H1 (cell line): ENCODE results near the gene CELF4. TPM values are rescaled to one million over a fixed set of nuclear protein-coding genes. Genes with fewer than 3 reads are reported as not detected.
A peak's percentile ranks its signal among the peaks of the same experiment; 100 is the strongest.

ENCODE experiments used
- JUN ChIP-seq: IDR thresholded peaks from 2 replicates; pipeline ENCODE4 v1.6.1; 2011; ENCODE audit warnings: low read depth, mild to moderate bottlenecking, improper control_type of control experiment, low read length
- JUND ChIP-seq: IDR thresholded peaks from 2 replicates; pipeline ENCODE4 v1.6.1; 2011; ENCODE audit warnings: mild to moderate bottlenecking, improper control_type of control experiment, low read length
- PHF8 ChIP-seq: fragments of 200-600 bp; sonication (generic); conservative IDR thresholded peaks from 2 replicates; pipeline ENCODE4 v1.7.1; 2012; ENCODE audit warnings: low read depth, mild to moderate bottlenecking, inconsistent platforms, low read length, moderate library complexity
- RXRA ChIP-seq: IDR thresholded peaks from 2 replicates; pipeline ENCODE4 v1.6.1; 2011; ENCODE audit warnings: low read depth, mild to moderate bottlenecking, low read length, moderate library complexity; ENCODE audit not compliant: insufficient read depth
- SP1 ChIP-seq: IDR thresholded peaks from 2 replicates; pipeline ENCODE4 v1.6.1; 2011; ENCODE audit warnings: low read depth, low read length
- TBP ChIP-seq: IDR thresholded peaks from 2 replicates; pipeline ENCODE4 v1.6.1; 2011; ENCODE audit warnings: low read depth, low read length, improper control_type of control experiment
- polyA plus RNA-seq, 7 experiments: library from polyadenylated mRNA; depleted of rRNA in 3 of 7; stranded (reverse) in 5 of 7; unstranded in 2 of 7; fragments of >200 nt in 5 of 7; fragments of 200-250 nt in 2 of 7; gene quantifications; 1 replicate in 5 of 7; 2 replicates in 1 of 7; 4 replicates in 1 of 7; pipeline versions ENCODE4 v1.2.1 to v1.2.3, GENCODE V29; 2011 to 2013; ENCODE audit warnings: missing spikeins in 2 of 7, mixed read lengths in 2 of 7
- total RNA-seq: library from RNA; stranded (reverse); fragmentation: NEBNext Ultra II Directional; extraction: Animal tissue kit (Norgen Biotek cat#: 25700); gene quantifications from 2 replicates; pipeline ENCODE4 v1.2.1, GENCODE V29; 2021
- TF ChIP-seq, protein P1 (sequence below), 3 experiments: IDR thresholded peaks; 1 replicate in 2 of 3; 2 replicates in 1 of 3; pipeline versions ENCODE4 v1.5.1 to v1.6.1; 2011; ENCODE audit warnings: low read length in 3 of 3, mild to moderate bottlenecking in 3 of 3, inconsistent platforms in 2 of 3, low read depth in 1 of 3, moderate library complexity in 1 of 3; ENCODE audit not compliant: insufficient read depth in 1 of 3; ENCODE audit errors: control extremely low read depth in 1 of 3
- TF ChIP-seq, protein P2 (sequence below): fragments of 300-600 bp; sonication (generic); IDR thresholded peaks from 2 replicates; pipeline ENCODE4 v1.7.1; 2012; ENCODE audit warnings: low read length, moderate library complexity, mild to moderate bottlenecking, inconsistent platforms; ENCODE audit not compliant: insufficient replicate concordance

Gene CELF4
- total and polyA plus RNA-seq, 2 of the 8 experiments (the other 6 are each of a cell fraction or from before 2014, with no cell fraction given): 1.6 to 3.4 TPM

- TF ChIP-seq JUND: no peak
- TF ChIP-seq TBP: no peak
- TF ChIP-seq RXRA: peak; percentile 78; the same call in 1 of the 2 replicates
- TF ChIP-seq, protein P1, sequence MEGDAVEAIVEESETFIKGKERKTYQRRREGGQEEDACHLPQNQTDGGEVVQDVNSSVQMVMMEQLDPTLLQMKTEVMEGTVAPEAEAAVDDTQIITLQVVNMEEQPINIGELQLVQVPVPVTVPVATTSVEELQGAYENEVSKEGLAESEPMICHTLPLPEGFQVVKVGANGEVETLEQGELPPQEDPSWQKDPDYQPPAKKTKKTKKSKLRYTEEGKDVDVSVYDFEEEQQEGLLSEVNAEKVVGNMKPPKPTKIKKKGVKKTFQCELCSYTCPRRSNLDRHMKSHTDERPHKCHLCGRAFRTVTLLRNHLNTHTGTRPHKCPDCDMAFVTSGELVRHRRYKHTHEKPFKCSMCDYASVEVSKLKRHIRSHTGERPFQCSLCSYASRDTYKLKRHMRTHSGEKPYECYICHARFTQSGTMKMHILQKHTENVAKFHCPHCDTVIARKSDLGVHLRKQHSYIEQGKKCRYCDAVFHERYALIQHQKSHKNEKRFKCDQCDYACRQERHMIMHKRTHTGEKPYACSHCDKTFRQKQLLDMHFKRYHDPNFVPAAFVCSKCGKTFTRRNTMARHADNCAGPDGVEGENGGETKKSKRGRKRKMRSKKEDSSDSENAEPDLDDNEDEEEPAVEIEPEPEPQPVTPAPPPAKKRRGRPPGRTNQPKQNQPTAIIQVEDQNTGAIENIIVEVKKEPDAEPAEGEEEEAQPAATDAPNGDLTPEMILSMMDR (IDR thresholded peaks at IDR 0.05; ENCODE audit: control extremely low read depth in 1 of 3, insufficient read depth in 1 of 3, low read depth in 1 of 3, low read length in 3 of 3): no peak
- TF ChIP-seq, protein P2, sequence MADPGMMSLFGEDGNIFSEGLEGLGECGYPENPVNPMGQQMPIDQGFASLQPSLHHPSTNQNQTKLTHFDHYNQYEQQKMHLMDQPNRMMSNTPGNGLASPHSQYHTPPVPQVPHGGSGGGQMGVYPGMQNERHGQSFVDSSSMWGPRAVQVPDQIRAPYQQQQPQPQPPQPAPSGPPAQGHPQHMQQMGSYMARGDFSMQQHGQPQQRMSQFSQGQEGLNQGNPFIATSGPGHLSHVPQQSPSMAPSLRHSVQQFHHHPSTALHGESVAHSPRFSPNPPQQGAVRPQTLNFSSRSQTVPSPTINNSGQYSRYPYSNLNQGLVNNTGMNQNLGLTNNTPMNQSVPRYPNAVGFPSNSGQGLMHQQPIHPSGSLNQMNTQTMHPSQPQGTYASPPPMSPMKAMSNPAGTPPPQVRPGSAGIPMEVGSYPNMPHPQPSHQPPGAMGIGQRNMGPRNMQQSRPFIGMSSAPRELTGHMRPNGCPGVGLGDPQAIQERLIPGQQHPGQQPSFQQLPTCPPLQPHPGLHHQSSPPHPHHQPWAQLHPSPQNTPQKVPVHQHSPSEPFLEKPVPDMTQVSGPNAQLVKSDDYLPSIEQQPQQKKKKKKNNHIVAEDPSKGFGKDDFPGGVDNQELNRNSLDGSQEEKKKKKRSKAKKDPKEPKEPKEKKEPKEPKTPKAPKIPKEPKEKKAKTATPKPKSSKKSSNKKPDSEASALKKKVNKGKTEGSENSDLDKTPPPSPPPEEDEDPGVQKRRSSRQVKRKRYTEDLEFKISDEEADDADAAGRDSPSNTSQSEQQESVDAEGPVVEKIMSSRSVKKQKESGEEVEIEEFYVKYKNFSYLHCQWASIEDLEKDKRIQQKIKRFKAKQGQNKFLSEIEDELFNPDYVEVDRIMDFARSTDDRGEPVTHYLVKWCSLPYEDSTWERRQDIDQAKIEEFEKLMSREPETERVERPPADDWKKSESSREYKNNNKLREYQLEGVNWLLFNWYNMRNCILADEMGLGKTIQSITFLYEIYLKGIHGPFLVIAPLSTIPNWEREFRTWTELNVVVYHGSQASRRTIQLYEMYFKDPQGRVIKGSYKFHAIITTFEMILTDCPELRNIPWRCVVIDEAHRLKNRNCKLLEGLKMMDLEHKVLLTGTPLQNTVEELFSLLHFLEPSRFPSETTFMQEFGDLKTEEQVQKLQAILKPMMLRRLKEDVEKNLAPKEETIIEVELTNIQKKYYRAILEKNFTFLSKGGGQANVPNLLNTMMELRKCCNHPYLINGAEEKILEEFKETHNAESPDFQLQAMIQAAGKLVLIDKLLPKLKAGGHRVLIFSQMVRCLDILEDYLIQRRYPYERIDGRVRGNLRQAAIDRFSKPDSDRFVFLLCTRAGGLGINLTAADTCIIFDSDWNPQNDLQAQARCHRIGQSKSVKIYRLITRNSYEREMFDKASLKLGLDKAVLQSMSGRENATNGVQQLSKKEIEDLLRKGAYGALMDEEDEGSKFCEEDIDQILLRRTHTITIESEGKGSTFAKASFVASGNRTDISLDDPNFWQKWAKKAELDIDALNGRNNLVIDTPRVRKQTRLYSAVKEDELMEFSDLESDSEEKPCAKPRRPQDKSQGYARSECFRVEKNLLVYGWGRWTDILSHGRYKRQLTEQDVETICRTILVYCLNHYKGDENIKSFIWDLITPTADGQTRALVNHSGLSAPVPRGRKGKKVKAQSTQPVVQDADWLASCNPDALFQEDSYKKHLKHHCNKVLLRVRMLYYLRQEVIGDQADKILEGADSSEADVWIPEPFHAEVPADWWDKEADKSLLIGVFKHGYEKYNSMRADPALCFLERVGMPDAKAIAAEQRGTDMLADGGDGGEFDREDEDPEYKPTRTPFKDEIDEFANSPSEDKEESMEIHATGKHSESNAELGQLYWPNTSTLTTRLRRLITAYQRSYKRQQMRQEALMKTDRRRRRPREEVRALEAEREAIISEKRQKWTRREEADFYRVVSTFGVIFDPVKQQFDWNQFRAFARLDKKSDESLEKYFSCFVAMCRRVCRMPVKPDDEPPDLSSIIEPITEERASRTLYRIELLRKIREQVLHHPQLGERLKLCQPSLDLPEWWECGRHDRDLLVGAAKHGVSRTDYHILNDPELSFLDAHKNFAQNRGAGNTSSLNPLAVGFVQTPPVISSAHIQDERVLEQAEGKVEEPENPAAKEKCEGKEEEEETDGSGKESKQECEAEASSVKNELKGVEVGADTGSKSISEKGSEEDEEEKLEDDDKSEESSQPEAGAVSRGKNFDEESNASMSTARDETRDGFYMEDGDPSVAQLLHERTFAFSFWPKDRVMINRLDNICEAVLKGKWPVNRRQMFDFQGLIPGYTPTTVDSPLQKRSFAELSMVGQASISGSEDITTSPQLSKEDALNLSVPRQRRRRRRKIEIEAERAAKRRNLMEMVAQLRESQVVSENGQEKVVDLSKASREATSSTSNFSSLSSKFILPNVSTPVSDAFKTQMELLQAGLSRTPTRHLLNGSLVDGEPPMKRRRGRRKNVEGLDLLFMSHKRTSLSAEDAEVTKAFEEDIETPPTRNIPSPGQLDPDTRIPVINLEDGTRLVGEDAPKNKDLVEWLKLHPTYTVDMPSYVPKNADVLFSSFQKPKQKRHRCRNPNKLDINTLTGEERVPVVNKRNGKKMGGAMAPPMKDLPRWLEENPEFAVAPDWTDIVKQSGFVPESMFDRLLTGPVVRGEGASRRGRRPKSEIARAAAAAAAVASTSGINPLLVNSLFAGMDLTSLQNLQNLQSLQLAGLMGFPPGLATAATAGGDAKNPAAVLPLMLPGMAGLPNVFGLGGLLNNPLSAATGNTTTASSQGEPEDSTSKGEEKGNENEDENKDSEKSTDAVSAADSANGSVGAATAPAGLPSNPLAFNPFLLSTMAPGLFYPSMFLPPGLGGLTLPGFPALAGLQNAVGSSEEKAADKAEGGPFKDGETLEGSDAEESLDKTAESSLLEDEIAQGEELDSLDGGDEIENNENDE: peak; percentile 40
- TF ChIP-seq SP1: 0 out of 2 replicates have a peak, but pooled peaks have one; percentile 45
- TF ChIP-seq JUN: no peak
- no peak for TF ChIP-seq PHF8
Observed at GRCh38 chr18:37218022-37218590, 347.5 kb downstream of the CELF4 start (continued).
